ENCODE results near the gene CHCHD3.

DNA sequence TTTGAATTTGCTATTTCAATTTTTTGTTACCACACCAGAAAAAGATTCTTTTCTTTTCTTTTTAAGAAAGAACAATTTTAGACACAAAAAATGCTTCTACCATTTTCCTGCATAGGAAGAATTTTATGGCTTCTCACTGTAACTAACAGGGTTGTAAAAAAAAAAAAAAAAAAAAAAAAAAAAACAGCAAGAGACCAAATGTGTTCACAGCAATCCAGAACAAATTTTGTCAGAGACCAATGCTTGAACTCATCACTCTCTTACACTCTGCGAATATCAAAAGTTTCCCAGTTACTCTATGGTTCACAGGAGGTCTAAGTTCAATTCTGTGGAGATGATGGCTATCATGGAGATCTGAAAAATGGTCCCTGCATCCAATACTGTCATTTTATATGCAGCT is 84.4 kb downstream of the CHCHD3 start:
- TF ChIP-seq CTCF (conservative IDR thresholded peaks at IDR 0.05; ENCODE audit: low read depth, low read length) (no peak), EZH2 (IDR thresholded peaks at IDR 0.05; ENCODE audit: low read length, unreplicated experiment) (no peak), EZH2phosphoT487 (IDR thresholded peaks at IDR 0.05; ENCODE audit: borderline replicate concordance, low read length) (no peak)
